H9 (cell line): ENCODE measurements around the gene CNOT6. TPM values are rescaled to one million over a fixed set of nuclear protein-coding genes. Genes with fewer than 3 reads are reported as not detected.

Experiments
- DNase-seq: peaks from one replicate; pipeline ENCODE4 v3.0.0-alpha.2; 2017
- H2AFZ ChIP-seq: one replicate; pipeline ENCODE4 v1.6.1; 2013; ENCODE audit warnings: mild to moderate bottlenecking, low read length, control low read depth, moderate library complexity
- H2AK5ac ChIP-seq: 2 replicates; pipeline ENCODE4 v1.6.1; 2013; ENCODE audit warnings: low read length, control low read depth, mixed read lengths; ENCODE audit not compliant: insufficient read length
- H2BK120ac ChIP-seq: one replicate; pipeline ENCODE4 v1.6.1; 2013; ENCODE audit warnings: low read depth, mild to moderate bottlenecking, low read length, control low read depth, inconsistent platforms; ENCODE audit not compliant: poor library complexity, severe bottlenecking
- H2BK12ac ChIP-seq: 2 replicates; pipeline ENCODE4 v1.6.1; 2013; ENCODE audit warnings: low read length, control low read depth, mixed read lengths, low read depth; ENCODE audit not compliant: insufficient read length
- H2BK15ac ChIP-seq: 2 replicates; pipeline ENCODE4 v1.6.1; 2013; ENCODE audit warnings: low read depth, low read length, control low read depth
- H2BK20ac ChIP-seq: one replicate; pipeline ENCODE4 v1.6.1; 2013; ENCODE audit warnings: low read depth, mild to moderate bottlenecking, low read length, control low read depth, inconsistent platforms; ENCODE audit not compliant: poor library complexity, severe bottlenecking
- H2BK5ac ChIP-seq: 2 replicates; pipeline ENCODE4 v1.6.1; 2013; ENCODE audit warnings: low read length, control low read depth, mixed read lengths; ENCODE audit not compliant: insufficient read length
- H3K14ac ChIP-seq: 2 replicates; pipeline ENCODE4 v1.6.1; 2013; ENCODE audit warnings: low read length, control low read depth; ENCODE audit not compliant: insufficient read depth
- H3K18ac ChIP-seq: 2 replicates; pipeline ENCODE4 v1.6.1; 2013; ENCODE audit warnings: low read depth, mild to moderate bottlenecking, mixed read lengths, low read length, control low read depth; ENCODE audit not compliant: insufficient read length
- H3K23ac ChIP-seq: 2 replicates; pipeline ENCODE4 v1.6.1; 2013; ENCODE audit warnings: low read length, control low read depth, mixed read lengths, low read depth; ENCODE audit not compliant: insufficient read length
- H3K23me2 ChIP-seq: 2 replicates; pipeline ENCODE4 v1.6.1; 2013; ENCODE audit warnings: low read depth, mild to moderate bottlenecking, mixed read lengths, low read length, control low read depth; ENCODE audit not compliant: insufficient read length, poor library complexity, severe bottlenecking
- H3K27ac ChIP-seq: 2 replicates; pipeline ENCODE4 v1.5.1; 2013; ENCODE audit warnings: low read length, control low read depth, mixed read lengths, low read depth; ENCODE audit not compliant: insufficient read length
- H3K27me3 ChIP-seq: 2 replicates; pipeline ENCODE4 v1.6.1; 2013; ENCODE audit warnings: low read length, control low read depth, inconsistent platforms; ENCODE audit not compliant: insufficient read depth
- H3K4ac ChIP-seq: 2 replicates; pipeline ENCODE4 v1.6.1; 2013; ENCODE audit warnings: low read depth, mild to moderate bottlenecking, control low read depth, inconsistent platforms, low read length, moderate library complexity
- H3K4me1 ChIP-seq: 2 replicates; pipeline ENCODE4 v1.6.1; 2013; ENCODE audit warnings: low read length, control low read depth, inconsistent platforms; ENCODE audit not compliant: insufficient read depth
- H3K4me2 ChIP-seq: 2 replicates; pipeline ENCODE4 v1.6.1; 2013; ENCODE audit warnings: low read length, control low read depth, mixed read lengths; ENCODE audit not compliant: insufficient read length, insufficient read depth
- H3K56ac ChIP-seq: 2 replicates; pipeline ENCODE4 v1.6.1; 2013; ENCODE audit warnings: low read depth, mild to moderate bottlenecking, mixed read lengths, low read length, control low read depth; ENCODE audit not compliant: insufficient read length
- H3K79me1 ChIP-seq: 2 replicates; pipeline ENCODE4 v1.6.1; 2013; ENCODE audit warnings: low read depth, mild to moderate bottlenecking, moderate library complexity, low read length, control low read depth, inconsistent platforms; ENCODE audit not compliant: insufficient read depth, poor library complexity, severe bottlenecking
- H3K79me2 ChIP-seq: 2 replicates; pipeline ENCODE4 v1.6.1; 2013; ENCODE audit warnings: low read length, control low read depth, inconsistent platforms; ENCODE audit not compliant: insufficient read depth
- H3K9ac ChIP-seq: 2 replicates; pipeline ENCODE4 v1.6.1; 2013; ENCODE audit warnings: low read length, control low read depth, mixed read lengths; ENCODE audit not compliant: insufficient read length; ENCODE audit errors: extremely low read depth
- H3K9me3 ChIP-seq: one replicate; pipeline ENCODE4 v1.6.1; 2013; ENCODE audit warnings: low read depth, low read length, inconsistent platforms; ENCODE audit not compliant: control insufficient read depth
- H3T11ph ChIP-seq: one replicate; pipeline ENCODE4 v1.6.1; 2013; ENCODE audit warnings: mild to moderate bottlenecking, low read length, control low read depth, inconsistent platforms
- H4K20me1 ChIP-seq: one replicate; pipeline ENCODE4 v1.6.1; 2013; ENCODE audit not compliant: control insufficient read depth, insufficient read length, insufficient read depth
- H4K5ac ChIP-seq: 2 replicates; pipeline ENCODE4 v1.6.1; 2013; ENCODE audit warnings: low read depth, mild to moderate bottlenecking, mixed read lengths, low read length, control low read depth; ENCODE audit not compliant: insufficient read length
- H4K8ac ChIP-seq: replicated peaks from 2 replicates; pipeline ENCODE4 v1.6.1; 2013; ENCODE audit warnings: low read length, control low read depth, mixed read lengths, low read depth; ENCODE audit not compliant: insufficient read length
- H4K91ac ChIP-seq: 2 replicates; pipeline ENCODE4 v1.6.1; 2013; ENCODE audit warnings: low read depth, mild to moderate bottlenecking, moderate library complexity, mixed read lengths, low read length, control low read depth; ENCODE audit not compliant: insufficient read length
- H3K27ac Mint-ChIP-seq, 3 experiments: 2 replicates in 2 of 3; 3 replicates in 1 of 3; pipeline ENCODE4 v1.8.0; 2020 to 2021; ENCODE audit warnings: mixed read lengths in 3 of 3, mild to moderate bottlenecking in 1 of 3, moderate library complexity in 1 of 3
- H3K27me3 Mint-ChIP-seq: 2 replicates; pipeline ENCODE4 v1.8.0; 2021; ENCODE audit warnings: low read depth, mild to moderate bottlenecking, moderate library complexity, mixed read lengths
- H3K36me3 Mint-ChIP-seq, 3 experiments: 2 replicates in 2 of 3; 3 replicates in 1 of 3; pipeline ENCODE4 v1.8.0; 2020 to 2021; ENCODE audit warnings: low read depth in 3 of 3, mixed read lengths in 3 of 3; ENCODE audit not compliant: insufficient read depth in 1 of 3
- H3K4me1 Mint-ChIP-seq, 2 experiments: 2 replicates each; pipeline ENCODE4 v1.8.0; 2020; ENCODE audit warnings: mixed read lengths in 2 of 2
- H3K4me3 Mint-ChIP-seq, 2 experiments: 2 replicates in 1 of 2; 3 replicates in 1 of 2; pipeline ENCODE4 v1.8.0; 2020 to 2021; ENCODE audit warnings: mild to moderate bottlenecking in 2 of 2, mixed read lengths in 2 of 2, moderate library complexity in 1 of 2
- H3K9me3 Mint-ChIP-seq, 2 experiments: 2 replicates in 1 of 2; 3 replicates in 1 of 2; pipeline ENCODE4 v1.8.0; 2020; ENCODE audit warnings: mild to moderate bottlenecking in 2 of 2, mixed read lengths in 2 of 2, moderate library complexity in 1 of 2
- CTCF ChIP-seq: fragments of 200-600 bp; sonication (generic); conservative IDR thresholded peaks from 3 replicates; pipeline ENCODE4 v1.8.0; 2021; ENCODE audit warnings: antibody characterized with exemption, mild to moderate bottlenecking
- WGBS: extraction: QIAGEN DNeasy Blood & Tissue Kit; methylation state at CpG from one replicate; pipeline ENCODE4 v1.1.7; 2013; ENCODE audit warnings: missing lambda C conversion rate, low lambda C conversion rate, mixed read lengths; ENCODE audit not compliant: insufficient read length; ENCODE audit errors: extremely low coverage; 5-methylcytosine and 5-hydroxymethylcytosine counted together
- total RNA-seq: library from RNA; stranded (reverse); gene quantifications from 2 replicates; pipeline ENCODE4 v1.2.1, GENCODE V29; 2021

The CNOT6 gene
- total RNA-seq, 1 experiment from 2014 or later = 45.0 TPM

DNA sequence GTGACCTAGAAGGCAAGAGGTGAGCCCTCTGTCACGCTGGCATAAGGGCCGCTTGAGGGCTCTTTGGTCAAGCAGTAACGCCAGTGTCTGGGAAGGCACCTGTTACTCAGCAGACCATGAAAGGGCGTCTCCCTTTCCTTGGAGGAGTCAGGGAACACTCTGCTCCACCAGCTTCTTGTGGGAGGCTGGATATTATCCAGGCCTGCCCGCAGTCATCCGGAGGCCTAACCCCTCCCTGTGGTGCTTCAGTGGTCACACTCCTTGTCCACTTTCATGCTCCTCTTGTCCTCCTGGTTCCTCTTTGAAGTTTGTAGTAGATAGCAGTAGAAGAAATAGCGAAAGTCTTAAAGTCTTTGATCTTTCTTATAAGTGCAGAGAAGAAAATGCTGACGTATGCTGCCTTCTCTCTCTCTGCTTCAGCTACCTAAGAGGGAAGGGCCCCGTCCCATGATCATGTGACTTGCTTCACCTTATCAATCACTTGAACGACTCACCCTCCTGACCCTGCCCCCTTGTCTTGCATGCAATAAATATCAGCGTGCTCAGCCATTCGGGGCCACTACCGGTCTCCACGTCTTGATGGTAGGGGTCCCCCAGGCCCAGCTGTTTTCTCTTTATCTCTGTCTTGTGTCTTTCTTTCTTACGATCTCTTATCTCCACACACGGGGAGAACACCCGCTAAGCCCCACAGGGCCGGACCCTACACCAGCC is 113.8 kb downstream of the CNOT6 start:
- Histone ChIP-seq H3K56ac (no peak overlapping the region), H3K23ac (no peak overlapping the region), H4K5ac (no peak overlapping the region), H2BK15ac (no peak overlapping the region), H3K4ac (no peak overlapping the region), H3T11ph (no peak overlapping the region), H3K79me1 (no peaks in the 10 kb centered on the region), H2BK120ac (no peak overlapping the region), H3K79me2 (no peaks in the 10 kb centered on the region), H3K4me1 (no peaks in the 10 kb centered on the region), H3K27ac (no peak overlapping the region), H3K9me3 (no peaks in the 10 kb centered on the region), H3K14ac (no peak overlapping the region), H2BK5ac (no peak overlapping the region), H3K27me3 (no peaks in the 10 kb centered on the region), H4K8ac (no peak overlapping the region), H3K23me2 (no peaks in the 10 kb centered on the region), H3K18ac (no peak overlapping the region), H2BK20ac (no peak overlapping the region), H2BK12ac (no peak overlapping the region), H2AFZ (no peak overlapping the region), H2AK5ac (no peak overlapping the region), H4K91ac (no peak overlapping the region), H3K4me2 (no peak overlapping the region), H4K20me1 (no peaks in the 10 kb centered on the region), H3K9ac (no peak overlapping the region)
- peaks cover 4% of the 10 kb centered on the region; the same call in 1 of the 2 replicates for H3K27me3 Mint-ChIP-seq
- H3K4me1 Mint-ChIP-seq = no peaks in the 10 kb centered on the region; a peak in 1 of 4 replicates
- DNase-seq = no peak
- TF ChIP-seq CTCF = no peak
- H3K9me3 Mint-ChIP-seq = no peaks in the 10 kb centered on the region; a peak in 1 of 5 replicates
- no CpG with 5 or more reads among the region's 18 CpGs for WGBS
- no peaks in the 10 kb centered on the region; a peak in 1 of 7 replicates for H3K36me3 Mint-ChIP-seq
- H3K27ac Mint-ChIP-seq = no peak overlapping the region
- no peak overlapping the region for H3K4me3 Mint-ChIP-seq
